Measurements from ENCODE around the gene VAC14. TPM values are rescaled to one million over a fixed set of nuclear protein-coding genes. Genes with fewer than 3 reads are reported as not detected.

VAC14 gene
- total and polyA plus RNA-seq, 2 experiments from 2014 or later, result 42.3 to 77.7 TPM

- TF ChIP-seq ZNF462 (CRISPR knock-in tag; IDR thresholded peaks at IDR 0.05) (no peak), EZH2phosphoT487 (IDR thresholded peaks at IDR 0.05; ENCODE audit: unreplicated experiment) (no peak), CTCF (conservative IDR thresholded peaks at IDR 0.05; ENCODE audit: low read depth in 2 of 2) (no peak), CREB1 (CRISPR knock-in tag; IDR thresholded peaks at IDR 0.05; ENCODE audit: low read depth) (no peak)
Measured at GRCh38 chr16:70701998-70702397, 99.0 kb downstream of the VAC14 start (continued).

- no peaks in the 10 kb centered on the region for H3K27me3 ChIP-seq (ENCODE audit: insufficient read depth)
- ATAC-seq (no peak), DNase-seq (ENCODE audit: low spot score) (no peak)
- Mint-ChIP-seq H3K27me3 (ENCODE audit: insufficient read depth, low read depth, poor library complexity) (peaks cover 27% of the 10 kb centered on the region), H3K4me1 (peaks cover 26% of the 10 kb centered on the region), H3K9me3 (no peaks in the 10 kb centered on the region), H3K27ac (no peak overlapping the region), H3K36me3 (ENCODE audit: low read depth) (no peaks in the 10 kb centered on the region; the same call in 2 of the 3 replicates), H3K4me3 (no peak overlapping the region)
- no peaks in the 10 kb centered on the region for H3K9me2 ChIP-seq (ENCODE audit: insufficient read depth)
- no peaks in the 10 kb centered on the region for H3K79me2 ChIP-seq (replicated peaks; ENCODE audit: insufficient read depth)
- H2AFZ ChIP-seq, result no peak overlapping the region
- H3K4me2 ChIP-seq, result no peak overlapping the region
- H3K4me3 ChIP-seq, result no peak overlapping the region
- H3K27ac ChIP-seq (ENCODE audit: low read depth), result no peak overlapping the region
- H3K36me3 ChIP-seq (ENCODE audit: insufficient read depth), result no peaks in the 10 kb centered on the region
- H3K4me1 ChIP-seq (ENCODE audit: insufficient read depth), result 0 out of 2 replicates have a peak, but pooled peaks cover 3% of the 10 kb centered on the region
- H4K20me1 ChIP-seq (replicated peaks; ENCODE audit: insufficient read depth), result no peaks in the 10 kb centered on the region
- no peaks in the 10 kb centered on the region for H3F3A ChIP-seq (replicated peaks; ENCODE audit: low read depth)
- TF ChIP-seq POLR2AphosphoS5 (IDR thresholded peaks at IDR 0.05; ENCODE audit: low read depth) (no peak), ZNF462 (CRISPR knock-in tag; IDR thresholded peaks at IDR 0.05) (no peak), ZNF331 (CRISPR knock-in tag; IDR thresholded peaks at IDR 0.05; ENCODE audit: low read depth) (no peak), EZH2phosphoT487 (IDR thresholded peaks at IDR 0.05; ENCODE audit: unreplicated experiment) (no peak), JUNB (IDR thresholded peaks at IDR 0.05; ENCODE audit: unreplicated experiment) (no peak), EZH2 (IDR thresholded peaks at IDR 0.05; ENCODE audit: low read depth, unreplicated experiment) (no peak), CREB1 (CRISPR knock-in tag; IDR thresholded peaks at IDR 0.05; ENCODE audit: low read depth) (no peak)
Measured at GRCh38 chr16:70701596-70701995, 99.4 kb downstream of the VAC14 start.

Measured in GM23338 (cell line).